Smooth muscle cell (in vitro differentiated cells): Measurements from ENCODE around the gene GTPBP3. TPM values are rescaled to one million over a fixed set of nuclear protein-coding genes. Genes with fewer than 3 reads are reported as not detected.
A peak's percentile ranks its signal among the peaks of the same experiment; 100 is the strongest.

Experiments
- DNase-seq: peaks from one replicate; lab custom pipeline; 2025; ENCODE audit not compliant: unreplicated experiment; lab: John Stamatoyannopoulos, UW
- H2AFZ ChIP-seq: fragments of 200-600 bp; sonication (generic); 2 replicates; pipeline ENCODE4 v1.6.0; 2016; ENCODE audit warnings: antibody characterized with exemption, low read depth, mild to moderate bottlenecking
- H3F3A ChIP-seq: fragments of 200-600 bp; sonication (generic); 2 replicates; pipeline ENCODE4 v1.6.0; 2017; ENCODE audit warnings: antibody characterized with exemption, low read depth
- H3K27ac ChIP-seq: fragments of 200-600 bp; sonication (generic); 2 replicates; pipeline ENCODE4 v1.5.1; 2016; ENCODE audit warnings: low read depth, mild to moderate bottlenecking
- H3K27me3 ChIP-seq: fragments of 200-600 bp; sonication (generic); 2 replicates; pipeline ENCODE4 v1.6.1; 2016; ENCODE audit warnings: low read depth, mild to moderate bottlenecking
- H3K36me3 ChIP-seq: fragments of 200-600 bp; sonication (generic); 2 replicates; pipeline ENCODE4 v1.5.1; 2016; ENCODE audit warnings: low read depth
- H3K4me1 ChIP-seq: fragments of 200-600 bp; sonication (generic); 2 replicates; pipeline ENCODE4 v1.5.1; 2016; ENCODE audit warnings: low read depth
- H3K4me2 ChIP-seq: fragments of 200-600 bp; sonication (generic); 2 replicates; pipeline ENCODE4 v1.6.0; 2016; ENCODE audit warnings: mild to moderate bottlenecking
- H3K4me3 ChIP-seq: fragments of 200-600 bp; sonication (generic); 2 replicates; pipeline ENCODE4 v1.5.1; 2016; ENCODE audit warnings: mild to moderate bottlenecking
- H3K79me2 ChIP-seq: fragments of 200-600 bp; sonication (generic); 2 replicates; pipeline ENCODE4 v1.6.0; 2016; ENCODE audit warnings: low read depth, mild to moderate bottlenecking
- H3K9ac ChIP-seq: fragments of 200-600 bp; sonication (generic); 2 replicates; pipeline ENCODE4 v1.6.0; 2016; ENCODE audit warnings: low read depth
- H3K9me3 ChIP-seq: fragments of 200-600 bp; sonication (generic); replicated peaks from 2 replicates; pipeline ENCODE4 v1.5.1; 2016; ENCODE audit warnings: low read depth
- H4K20me1 ChIP-seq: fragments of 200-600 bp; sonication (generic); 2 replicates; pipeline ENCODE4 v1.6.0; 2016; ENCODE audit warnings: low read depth
- WGBS: methylation state at CpG from one replicate; pipeline ENCODE4 v1.1.7; 2016; ENCODE audit warnings: low lambda C conversion rate; 5-methylcytosine and 5-hydroxymethylcytosine counted together
- polyA plus RNA-seq: library from polyadenylated mRNA; unstranded; fragments of >200 nt; fragmentation: Nextera tagmentation; extraction: Ambion mirVana; gene quantifications from 2 replicates; pipeline ENCODE4 v1.2.1, GENCODE V29; 2016
- total RNA-seq: library from RNA; depleted of rRNA; stranded (reverse); fragments of >200 nt; gene quantifications from 2 replicates; pipeline ENCODE4 v1.2.3, GENCODE V29; 2014
- TF ChIP-seq, protein P1 (sequence below): fragments of 200-600 bp; sonication (generic); IDR thresholded peaks from 2 replicates; pipeline ENCODE4 v1.5.1; 2017; ENCODE audit warnings: borderline replicate concordance, mild to moderate bottlenecking, antibody characterized with exemption; ENCODE audit not compliant: insufficient read depth, poor library complexity, severe bottlenecking

GTPBP3 gene
- total and polyA plus RNA-seq, 2 experiments from 2014 or later, result 16.5 to 19.6 TPM

DNA sequence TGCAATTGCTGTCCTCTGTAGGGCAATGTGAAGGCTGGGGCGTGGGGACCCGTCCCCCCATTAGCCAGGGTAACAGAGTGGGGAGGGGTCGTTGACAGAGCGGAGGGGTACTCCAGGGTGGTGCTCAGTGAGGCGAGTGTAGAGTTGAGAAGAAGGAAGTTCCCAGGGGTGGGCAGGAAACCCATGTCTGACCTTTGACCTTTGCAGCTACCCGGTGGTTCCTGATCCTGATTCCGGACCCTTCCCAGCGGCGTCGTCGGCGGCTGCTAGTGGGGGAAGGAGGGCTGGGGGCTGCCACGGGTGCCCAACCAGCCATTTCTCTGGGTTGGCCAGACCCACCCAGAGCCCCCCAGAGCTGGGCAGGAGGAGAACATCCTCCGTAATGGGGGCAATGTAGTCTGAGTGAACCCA is 41.9 kb downstream of the GTPBP3 start:
- TF ChIP-seq, protein P1, sequence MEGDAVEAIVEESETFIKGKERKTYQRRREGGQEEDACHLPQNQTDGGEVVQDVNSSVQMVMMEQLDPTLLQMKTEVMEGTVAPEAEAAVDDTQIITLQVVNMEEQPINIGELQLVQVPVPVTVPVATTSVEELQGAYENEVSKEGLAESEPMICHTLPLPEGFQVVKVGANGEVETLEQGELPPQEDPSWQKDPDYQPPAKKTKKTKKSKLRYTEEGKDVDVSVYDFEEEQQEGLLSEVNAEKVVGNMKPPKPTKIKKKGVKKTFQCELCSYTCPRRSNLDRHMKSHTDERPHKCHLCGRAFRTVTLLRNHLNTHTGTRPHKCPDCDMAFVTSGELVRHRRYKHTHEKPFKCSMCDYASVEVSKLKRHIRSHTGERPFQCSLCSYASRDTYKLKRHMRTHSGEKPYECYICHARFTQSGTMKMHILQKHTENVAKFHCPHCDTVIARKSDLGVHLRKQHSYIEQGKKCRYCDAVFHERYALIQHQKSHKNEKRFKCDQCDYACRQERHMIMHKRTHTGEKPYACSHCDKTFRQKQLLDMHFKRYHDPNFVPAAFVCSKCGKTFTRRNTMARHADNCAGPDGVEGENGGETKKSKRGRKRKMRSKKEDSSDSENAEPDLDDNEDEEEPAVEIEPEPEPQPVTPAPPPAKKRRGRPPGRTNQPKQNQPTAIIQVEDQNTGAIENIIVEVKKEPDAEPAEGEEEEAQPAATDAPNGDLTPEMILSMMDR, result no peak
- WGBS, result 78% methylated on average over 8 of the region's 14 CpGs

DNA sequence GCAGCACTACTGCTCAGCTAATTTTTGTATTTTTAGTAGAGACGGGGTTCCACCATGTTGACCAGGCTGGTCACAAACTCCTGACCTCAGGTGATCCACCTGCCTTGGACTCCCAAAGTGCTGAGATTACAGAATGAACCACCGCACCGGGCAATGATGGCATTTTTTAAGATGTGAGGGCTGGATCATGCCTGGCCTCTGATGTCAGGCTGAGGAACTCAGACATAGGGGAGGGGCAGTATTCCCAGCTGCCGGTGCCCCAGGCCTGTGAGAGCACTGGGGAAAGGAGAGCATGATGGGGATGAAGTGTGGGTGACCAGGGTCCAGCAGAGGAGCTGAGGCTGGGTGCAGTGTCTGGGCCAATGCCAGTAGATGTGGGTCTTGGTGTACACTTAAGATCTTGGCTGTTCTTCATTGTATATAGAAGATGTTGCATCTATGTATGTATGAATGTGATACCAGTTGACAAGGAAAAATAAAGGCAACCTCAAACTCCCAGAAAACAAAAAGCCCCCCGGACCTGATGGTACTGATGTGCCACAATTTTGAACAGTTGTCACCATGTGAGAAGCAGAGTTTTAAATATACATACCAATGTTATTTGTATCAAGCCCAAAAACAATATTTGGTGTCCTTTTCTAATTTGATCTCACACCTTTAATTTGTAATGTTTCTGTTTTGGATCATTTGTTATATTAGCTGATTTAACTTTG is 43.2 kb downstream of the GTPBP3 start:
- Histone ChIP-seq H3K9me3 (no peaks in the 10 kb centered on the region), H3K4me2 (no peak overlapping the region), H3K36me3 (no peaks in the 10 kb centered on the region), H3K4me3 (no peak overlapping the region), H3K4me1 (no peaks in the 10 kb centered on the region), H3F3A (no peaks in the 10 kb centered on the region), H2AFZ (no peak overlapping the region), H3K27ac (no peak overlapping the region), H4K20me1 (no peaks in the 10 kb centered on the region), H3K79me2 (no peaks in the 10 kb centered on the region), H3K9ac (no peak overlapping the region), H3K27me3 (no peaks in the 10 kb centered on the region)
- WGBS, result 95% methylated on average over 5 of the region's 5 CpGs
- DNase-seq, result no peak
- TF ChIP-seq, protein P1, result no peak

More for the DNA sequence above, 41.9 kb downstream of the GTPBP3 start:
- no peak overlapping the region for H3K4me3 ChIP-seq
- no peaks in the 10 kb centered on the region for H3F3A ChIP-seq
- H3K9ac ChIP-seq, result no peak overlapping the region
- H3K4me2 ChIP-seq, result no peak overlapping the region
- H3K27me3 ChIP-seq, result no peaks in the 10 kb centered on the region
- no peak overlapping the region for H2AFZ ChIP-seq
- H3K27ac ChIP-seq, result no peak overlapping the region
- H3K79me2 ChIP-seq, result no peaks in the 10 kb centered on the region
- H3K9me3 ChIP-seq, result no peaks in the 10 kb centered on the region
- no peak for DNase-seq
- no peaks in the 10 kb centered on the region for H3K4me1 ChIP-seq
- H4K20me1 ChIP-seq, result no peaks in the 10 kb centered on the region
- no peaks in the 10 kb centered on the region for H3K36me3 ChIP-seq

DNA sequence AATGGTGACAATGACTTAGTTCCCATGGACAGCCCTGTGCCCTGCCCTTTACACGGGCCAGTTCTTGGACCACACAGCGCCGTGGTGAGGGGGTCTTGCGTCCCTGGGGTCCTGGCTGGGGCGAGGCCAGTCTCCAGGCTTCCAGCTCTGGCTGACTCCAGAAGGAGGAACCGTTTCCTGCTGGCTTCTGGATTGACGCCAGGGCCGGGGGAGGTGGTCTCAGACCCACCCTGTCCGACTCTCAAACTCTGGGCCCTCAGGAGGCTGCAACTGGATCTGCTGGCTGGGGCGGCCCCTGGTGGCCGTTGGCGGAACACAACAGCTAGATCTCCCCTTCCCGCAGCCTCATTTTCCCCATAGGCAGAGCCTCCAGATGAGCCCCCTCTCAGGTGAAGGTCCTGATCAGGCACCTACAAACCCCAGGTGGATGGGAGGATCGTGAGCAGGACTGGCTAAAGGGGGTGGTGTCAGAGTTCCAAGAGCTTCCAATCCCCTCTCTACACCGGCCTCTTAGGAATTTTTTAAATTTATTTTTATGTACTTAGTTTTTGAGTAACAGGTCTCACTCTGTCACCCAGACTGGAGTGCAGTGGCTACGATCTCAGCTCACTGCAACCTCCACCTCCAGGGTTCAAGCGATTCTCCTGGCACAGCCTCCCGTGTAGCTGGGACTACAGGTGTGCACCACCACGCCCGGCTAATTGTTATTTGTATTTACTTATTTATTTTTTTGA is 48.7 kb downstream of the GTPBP3 start:
- DNase-seq, result peak; percentile 4
- TF ChIP-seq, protein P1, result peak; percentile 81
- Histone ChIP-seq H3K4me3 (no peak overlapping the region), H3F3A (no peaks in the 10 kb centered on the region), H3K27me3 (no peaks in the 10 kb centered on the region), H3K9ac (no peak overlapping the region), H3K79me2 (no peaks in the 10 kb centered on the region), H3K4me1 (no peaks in the 10 kb centered on the region), H2AFZ (no peak overlapping the region), H3K4me2 (no peak overlapping the region), H3K36me3 (no peaks in the 10 kb centered on the region), H4K20me1 (no peaks in the 10 kb centered on the region), H3K27ac (no peak overlapping the region), H3K9me3 (no peaks in the 10 kb centered on the region)
- WGBS, result 43% methylated on average over 20 of the region's 20 CpGs

DNA sequence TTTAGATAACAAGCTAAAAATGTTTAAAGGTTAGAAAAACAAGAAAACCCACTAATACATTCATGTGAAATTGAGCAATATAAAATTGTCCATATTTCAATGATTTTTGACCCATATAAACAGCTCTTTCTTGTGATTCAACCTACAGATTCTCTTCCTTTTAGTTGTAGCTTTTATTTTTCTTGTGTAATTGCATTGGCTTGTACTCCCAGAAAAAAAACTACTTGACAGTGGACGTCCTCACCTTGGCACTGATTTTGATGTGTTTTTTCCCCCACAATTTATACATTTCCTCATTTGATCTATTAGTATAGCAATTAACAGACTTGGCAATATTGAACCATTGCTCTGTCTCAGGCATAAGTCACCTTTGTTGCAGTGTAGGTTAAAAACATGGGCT is 51.9 kb downstream of the GTPBP3 start:
- WGBS, result 71% methylated on average over 1 of the region's 1 CpG
- H3K27ac ChIP-seq, result no peak overlapping the region
- no peaks in the 10 kb centered on the region for H4K20me1 ChIP-seq

More for the DNA sequence above, 51.9 kb downstream of the GTPBP3 start:
- DNase-seq, result no peak
- H3K4me2 ChIP-seq, result no peak overlapping the region
- no peaks in the 10 kb centered on the region for H3K9me3 ChIP-seq
- TF ChIP-seq, protein P1, result no peak
- H3K4me3 ChIP-seq, result no peak overlapping the region
- H2AFZ ChIP-seq, result no peak overlapping the region
- H3K36me3 ChIP-seq, result no peaks in the 10 kb centered on the region
- H3K27me3 ChIP-seq, result no peaks in the 10 kb centered on the region
- peaks cover 7% of the 10 kb centered on the region for H3K4me1 ChIP-seq
- H3K9ac ChIP-seq, result no peak overlapping the region
- H3K79me2 ChIP-seq, result no peaks in the 10 kb centered on the region
- no peaks in the 10 kb centered on the region for H3F3A ChIP-seq
